ENCODE data around the gene E2F4.

The E2F4 gene

GRCh38 chr16:67206129-67206837 lies 14.3 kb downstream of the E2F4 start:
- TF ChIP-seq CTCF (conservative IDR thresholded peaks at IDR 0.05; ENCODE audit: low read depth, low read length) = no peak
- DNase-seq (ENCODE audit: low read depth) = no peak
- no peak overlapping the region for H3K4me3 ChIP-seq (ENCODE audit: low read length)

GRCh38 chr16:67206838-67207248 lies 14.9 kb downstream of the E2F4 start:
- no peak for TF ChIP-seq CTCF (conservative IDR thresholded peaks at IDR 0.05; ENCODE audit: low read depth, low read length)
- H3K4me3 ChIP-seq (ENCODE audit: low read length) = no peak overlapping the region
- DNase-seq (ENCODE audit: low read depth) = no peak

GRCh38 chr16:67207249-67208091 lies 15.5 kb downstream of the E2F4 start:
- no peak for DNase-seq (ENCODE audit: low read depth)
- H3K4me3 ChIP-seq (ENCODE audit: low read length) = no peak overlapping the region
- no peak for TF ChIP-seq CTCF (conservative IDR thresholded peaks at IDR 0.05; ENCODE audit: low read depth, low read length)

- H3K4me3 ChIP-seq (ENCODE audit: low read length) = no peak overlapping the region
- no peak for TF ChIP-seq CTCF (conservative IDR thresholded peaks at IDR 0.05; ENCODE audit: low read depth, low read length)
These were observed 16.4 kb downstream of the E2F4 start for GRCh38 chr16:67208154-67208896.

GRCh38 chr16:67209565-67209964 lies 17.6 kb downstream of the E2F4 start:
- H3K4me3 ChIP-seq (ENCODE audit: low read length) = no peak overlapping the region
- DNase-seq (ENCODE audit: low read depth) = no peak
- TF ChIP-seq CTCF (conservative IDR thresholded peaks at IDR 0.05; ENCODE audit: low read depth, low read length) = no peak

More at GRCh38 chr16:67208154-67208896, 16.4 kb downstream of the E2F4 start:
- no peak for DNase-seq (ENCODE audit: low read depth)

- no peak for TF ChIP-seq CTCF (conservative IDR thresholded peaks at IDR 0.05; ENCODE audit: low read depth, low read length)
- no peak overlapping the region for H3K4me3 ChIP-seq (ENCODE audit: low read length)
These were observed 18.3 kb downstream of the E2F4 start for GRCh38 chr16:67210069-67210937.

More at GRCh38 chr16:67210069-67210937, 18.3 kb downstream of the E2F4 start:
- DNase-seq (ENCODE audit: low read depth) = no peak
